ENCODE results near the gene ATP2C2.

GRCh38 chr16:84462296-84463210, 94.2 kb downstream of the ATP2C2 start:
- TF ChIP-seq CTCF (conservative IDR thresholded peaks at IDR 0.05 in 1 of 2, IDR thresholded peaks at IDR 0.05 in 1 of 2; ENCODE audit: low read depth in 1 of 2, low read length in 2 of 2) (no peak), EZH2 (IDR thresholded peaks at IDR 0.05; ENCODE audit: low read length, missing control alignments) (no peak)

Measured in fibroblast of lung (primary cell).